Ishikawa (cell line): ENCODE results near the gene ANAPC2.
A peak's percentile ranks its signal among the peaks of the same experiment; 100 is the strongest.

Experiments
- CEBPB ChIP-seq: IDR thresholded peaks from 2 replicates; pipeline ENCODE4 v1.6.1; 2012
- CREB1 ChIP-seq: IDR thresholded peaks from 2 replicates; pipeline ENCODE4 v1.6.1; 2012; ENCODE audit warnings: low read depth
- EGR1 ChIP-seq: IDR thresholded peaks from 2 replicates; pipeline ENCODE4 v1.6.1; 2012
- EP300 ChIP-seq: IDR thresholded peaks from 2 replicates; pipeline ENCODE4 v1.6.1; 2012; ENCODE audit warnings: borderline replicate concordance
- FOXM1 ChIP-seq: IDR thresholded peaks from 2 replicates; pipeline ENCODE4 v1.6.1; 2012; ENCODE audit warnings: low read depth, borderline replicate concordance
- MAX ChIP-seq: IDR thresholded peaks from 2 replicates; pipeline ENCODE4 v1.6.1; 2012
- NFIC ChIP-seq: IDR thresholded peaks from 2 replicates; pipeline ENCODE4 v1.6.1; 2012
- RAD21 ChIP-seq: IDR thresholded peaks from 2 replicates; pipeline ENCODE4 v1.6.1; 2012; ENCODE audit warnings: low read depth
- REST ChIP-seq: IDR thresholded peaks from 2 replicates; pipeline ENCODE4 v1.6.1; 2012; ENCODE audit warnings: low read depth, mild to moderate bottlenecking
- TAF1 ChIP-seq: IDR thresholded peaks from 2 replicates; pipeline ENCODE4 v1.6.1; 2012; ENCODE audit warnings: low read depth, mild to moderate bottlenecking
- TCF12 ChIP-seq: IDR thresholded peaks from 2 replicates; pipeline ENCODE4 v1.6.1; 2012; ENCODE audit warnings: low read depth
- TEAD4 ChIP-seq: IDR thresholded peaks from 2 replicates; pipeline ENCODE4 v1.6.1; 2012
- USF1 ChIP-seq: IDR thresholded peaks from 2 replicates; pipeline ENCODE4 v1.6.1; 2012
- YY1 ChIP-seq: IDR thresholded peaks from 2 replicates; pipeline ENCODE4 v1.6.1; 2012; ENCODE audit warnings: low read depth
- ZBTB7A ChIP-seq: IDR thresholded peaks from 2 replicates; pipeline ENCODE4 v1.6.1; 2012; ENCODE audit warnings: low read depth

The ANAPC2 gene

GRCh38 chr9:137188490-137189296 lies at the start of gene ANAPC2, which contains the start of gene SSNA1:
Gene ANAPC2 (minus strand): TSS chr9:137188560. CDS start chr9:137188532, 28 bp downstream.
Gene SSNA1 (plus strand): TSS chr9:137188676. CDS start chr9:137188727, 51 bp downstream.
- TF ChIP-seq RAD21 (peak; percentile 55; the same call in 1 of the 2 replicates), ZBTB7A (peak; percentile 36), REST (0 out of 2 replicates have a peak, but pooled peaks have one; percentile 2), TEAD4 (peak; percentile 53), NFIC (peak; percentile 59; the same call in 1 of the 2 replicates), FOXM1 (no peak), TCF12 (no peak; the same call in 1 of the 2 replicates), CEBPB (no peak), EP300 (no peak), YY1 (peak; percentile 90), USF1 (peak; percentile 44), TAF1 (peak; percentile 53), EGR1 (0 out of 2 replicates have a peak, but pooled peaks have one; percentile 29), MAX (peak; percentile 79), CREB1 (peak; percentile 100)

GRCh38 chr9:137236936-137237421 lies 48.6 kb upstream of the ANAPC2 start:
- TF ChIP-seq EGR1 (no peak), EP300 (no peak), NFIC (0 out of 2 replicates have a peak, but pooled peaks have one; percentile 3), FOXM1 (0 out of 2 replicates have a peak, but pooled peaks have one; percentile 7)

- TF ChIP-seq REST (no peak), EGR1 (peak; percentile 41), CEBPB (no peak), ZBTB7A (peak; percentile 97), RAD21 (peak; percentile 86), MAX (peak; percentile 28; the same call in 1 of the 2 replicates), TAF1 (no peak; the same call in 1 of the 2 replicates), TEAD4 (peak; percentile 32; the same call in 1 of the 2 replicates), FOXM1 (0 out of 2 replicates have a peak, but pooled peaks have one; percentile 9), TCF12 (peak; percentile 16; the same call in 1 of the 2 replicates), YY1 (peak; percentile 83)
Measured at GRCh38 chr9:137236238-137236935, 48.0 kb upstream of the ANAPC2 start.

- TF ChIP-seq NFIC (no peak), TCF12 (no peak), CEBPB (no peak), MAX (no peak), ZBTB7A (no peak), CREB1 (no peak), FOXM1 (no peak), RAD21 (no peak), EP300 (no peak), EGR1 (no peak), TEAD4 (no peak), TAF1 (no peak), REST (no peak), YY1 (no peak)
Measured at GRCh38 chr9:137235424-137236237, 47.3 kb upstream of the ANAPC2 start.
